MM.1S (cell line): ENCODE data around the gene EEPD1.

Experiments
- EZH2 ChIP-seq: fragments of 300-600 bp; sonication (generic); optimal IDR thresholded peaks from 2 replicates; pipeline ENCODE3; 2017; ENCODE audit warnings: low read depth, mild to moderate bottlenecking, antibody characterized with exemption, low read length, mixed read lengths
- EZH2phosphoT487 ChIP-seq: fragments of 300-600 bp; sonication (generic); IDR thresholded peaks from 2 replicates; pipeline ENCODE4 v1.6.1; 2018; ENCODE audit warnings: antibody characterized with exemption, low read length
- TF ChIP-seq, protein P1 (sequence below): fragments of 300-600 bp; sonication (generic); IDR thresholded peaks from 2 replicates; pipeline ENCODE4 v1.5.1; 2016; ENCODE audit warnings: antibody characterized with exemption, low read length, mixed read lengths

DNA sequence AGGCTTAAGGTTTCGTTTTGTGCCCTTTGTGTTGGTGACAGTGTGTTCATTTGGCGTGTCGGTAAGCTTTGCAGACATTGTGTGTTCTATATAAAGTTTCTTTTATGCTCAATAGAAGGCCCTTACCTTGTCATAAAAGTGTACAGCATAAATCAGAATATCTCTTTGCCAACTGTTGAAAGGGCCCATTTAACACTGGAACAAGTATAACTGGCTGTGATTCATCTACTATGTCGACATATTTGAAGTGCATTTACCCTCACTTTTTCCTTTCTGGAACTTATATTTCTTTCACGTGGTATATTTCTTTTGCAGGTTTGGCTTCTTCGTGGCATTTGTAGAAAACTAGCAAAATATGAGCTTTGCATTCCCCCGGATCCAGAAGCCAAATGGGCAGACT lies 32.7 kb downstream of the EEPD1 start:
- TF ChIP-seq, protein P1, sequence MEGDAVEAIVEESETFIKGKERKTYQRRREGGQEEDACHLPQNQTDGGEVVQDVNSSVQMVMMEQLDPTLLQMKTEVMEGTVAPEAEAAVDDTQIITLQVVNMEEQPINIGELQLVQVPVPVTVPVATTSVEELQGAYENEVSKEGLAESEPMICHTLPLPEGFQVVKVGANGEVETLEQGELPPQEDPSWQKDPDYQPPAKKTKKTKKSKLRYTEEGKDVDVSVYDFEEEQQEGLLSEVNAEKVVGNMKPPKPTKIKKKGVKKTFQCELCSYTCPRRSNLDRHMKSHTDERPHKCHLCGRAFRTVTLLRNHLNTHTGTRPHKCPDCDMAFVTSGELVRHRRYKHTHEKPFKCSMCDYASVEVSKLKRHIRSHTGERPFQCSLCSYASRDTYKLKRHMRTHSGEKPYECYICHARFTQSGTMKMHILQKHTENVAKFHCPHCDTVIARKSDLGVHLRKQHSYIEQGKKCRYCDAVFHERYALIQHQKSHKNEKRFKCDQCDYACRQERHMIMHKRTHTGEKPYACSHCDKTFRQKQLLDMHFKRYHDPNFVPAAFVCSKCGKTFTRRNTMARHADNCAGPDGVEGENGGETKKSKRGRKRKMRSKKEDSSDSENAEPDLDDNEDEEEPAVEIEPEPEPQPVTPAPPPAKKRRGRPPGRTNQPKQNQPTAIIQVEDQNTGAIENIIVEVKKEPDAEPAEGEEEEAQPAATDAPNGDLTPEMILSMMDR: no peak
- TF ChIP-seq EZH2: no peak
- no peak for TF ChIP-seq EZH2phosphoT487
